Measurements from ENCODE around the gene IGF1. TPM values are rescaled to one million over a fixed set of nuclear protein-coding genes. Genes with fewer than 3 reads are reported as not detected.
"Not testable (repeated sequence)": the region's sequence is repeated elsewhere in the genome, so short reads cannot be mapped to it uniquely, and the experiment has no call there.

Gene IGF1
- total RNA-seq, 1 experiment from 2014 or later: 0.20 TPM

DNA sequence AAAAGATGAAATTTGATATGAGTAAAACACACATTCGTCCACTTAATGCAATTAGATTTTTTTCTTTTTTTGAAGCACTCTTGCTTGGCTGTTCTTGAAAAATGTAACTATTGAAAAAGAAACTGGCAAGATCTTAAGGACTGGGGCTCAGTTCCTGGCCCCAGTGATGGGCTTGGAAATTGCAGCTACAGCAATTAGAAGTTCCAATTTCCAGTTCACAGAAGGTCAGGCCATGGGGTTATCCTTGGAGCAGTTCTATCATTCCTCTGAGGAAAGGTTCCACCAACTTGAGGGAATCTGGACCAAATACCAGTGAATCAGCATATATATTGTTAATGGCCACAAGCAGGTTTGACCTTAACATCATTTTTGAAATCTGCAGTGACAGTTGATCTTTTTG lies 18.9 kb downstream of the IGF1 start:
- no peak overlapping the region for H3K4me3 ChIP-seq
- H3K4me1 ChIP-seq: no peaks in the 10 kb centered on the region
- H3K27me3 ChIP-seq: peaks cover 8% of the 10 kb centered on the region; the same call in 1 of the 2 replicates
- H3K27ac ChIP-seq: no peak overlapping the region
- DNase-seq: no peak
- H3K9me3 ChIP-seq (replicated peaks): no peaks in the 10 kb centered on the region
- H3K36me3 ChIP-seq: no peaks in the 10 kb centered on the region

GRCh38 chr12:102459314-102459713 lies 21.0 kb downstream of the IGF1 start:
- H3K4me1 ChIP-seq: no peaks in the 10 kb centered on the region
- no peak for DNase-seq
- no peaks in the 10 kb centered on the region for H3K36me3 ChIP-seq
- peaks cover 8% of the 10 kb centered on the region; the same call in 1 of the 2 replicates for H3K27me3 ChIP-seq
- H3K9me3 ChIP-seq (replicated peaks): no peaks in the 10 kb centered on the region
- H3K4me3 ChIP-seq: no peak overlapping the region
- H3K27ac ChIP-seq: no peak overlapping the region

GRCh38 chr12:102454808-102455760 lies 25.3 kb downstream of the IGF1 start:
- Histone ChIP-seq H3K9me3 (replicated peaks) (no peaks in the 10 kb centered on the region), H3K4me3 (no peak overlapping the region), H3K36me3 (no peaks in the 10 kb centered on the region), H3K4me1 (no peaks in the 10 kb centered on the region), H3K27ac (no peak overlapping the region), H3K27me3 (no peaks in the 10 kb centered on the region)
- no peak for DNase-seq

GRCh38 chr12:102454330-102454729 lies 26.0 kb downstream of the IGF1 start:
- Histone ChIP-seq H3K36me3 (no peaks in the 10 kb centered on the region), H3K9me3 (replicated peaks) (no peaks in the 10 kb centered on the region), H3K27me3 (no peaks in the 10 kb centered on the region), H3K4me3 (no peak overlapping the region), H3K4me1 (no peaks in the 10 kb centered on the region), H3K27ac (no peak overlapping the region)
- DNase-seq: no peak

DNA sequence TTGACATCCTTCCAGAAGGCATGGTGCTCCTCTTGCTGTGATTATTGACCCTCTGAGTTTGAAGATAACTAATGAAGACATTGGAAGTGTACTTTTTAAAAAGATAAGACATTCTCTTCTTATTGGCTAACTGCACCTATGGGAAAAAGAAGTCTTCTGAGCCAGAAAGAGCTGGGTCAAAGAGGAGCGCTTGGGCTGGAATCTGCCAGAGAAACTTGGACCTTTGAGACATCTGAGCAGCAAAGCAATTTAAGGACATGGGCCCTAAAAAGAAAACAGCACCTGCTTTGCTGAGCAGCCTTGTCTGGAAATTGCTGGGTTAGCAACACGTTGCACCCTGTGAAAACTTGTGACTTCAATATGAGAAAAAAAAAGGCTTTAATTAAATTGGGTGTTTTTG lies 27.8 kb downstream of the IGF1 start:
- Histone ChIP-seq H3K27ac (no peak overlapping the region), H3K4me1 (no peaks in the 10 kb centered on the region), H3K27me3 (no peaks in the 10 kb centered on the region), H3K9me3 (replicated peaks) (no peaks in the 10 kb centered on the region), H3K4me3 (no peak overlapping the region), H3K36me3 (no peaks in the 10 kb centered on the region)
- no peak for DNase-seq

- not testable (repeated sequence) for H3K27ac ChIP-seq; H3K9me3 ChIP-seq (replicated peaks); H3K4me1 ChIP-seq; H3K4me3 ChIP-seq; H3K36me3 ChIP-seq; DNase-seq; H3K27me3 ChIP-seq
These were observed 31.3 kb downstream of the IGF1 start for GRCh38 chr12:102449018-102449417.

- H3K9me3 ChIP-seq (replicated peaks); H3K27me3 ChIP-seq; H3K27ac ChIP-seq; H3K4me1 ChIP-seq; H3K36me3 ChIP-seq; H3K4me3 ChIP-seq; DNase-seq: not testable (repeated sequence)
These were observed 32.9 kb downstream of the IGF1 start for GRCh38 chr12:102447426-102447825.

- H3K9me3 ChIP-seq (replicated peaks): no peaks in the 10 kb centered on the region
- no peaks in the 10 kb centered on the region for H3K27me3 ChIP-seq
- no peaks in the 10 kb centered on the region for H3K4me1 ChIP-seq
- no peak for DNase-seq
- no peak overlapping the region for H3K27ac ChIP-seq
- no peaks in the 10 kb centered on the region for H3K36me3 ChIP-seq
- H3K4me3 ChIP-seq: no peak overlapping the region
These were observed 35.7 kb downstream of the IGF1 start for GRCh38 chr12:102444707-102445106.

DNA sequence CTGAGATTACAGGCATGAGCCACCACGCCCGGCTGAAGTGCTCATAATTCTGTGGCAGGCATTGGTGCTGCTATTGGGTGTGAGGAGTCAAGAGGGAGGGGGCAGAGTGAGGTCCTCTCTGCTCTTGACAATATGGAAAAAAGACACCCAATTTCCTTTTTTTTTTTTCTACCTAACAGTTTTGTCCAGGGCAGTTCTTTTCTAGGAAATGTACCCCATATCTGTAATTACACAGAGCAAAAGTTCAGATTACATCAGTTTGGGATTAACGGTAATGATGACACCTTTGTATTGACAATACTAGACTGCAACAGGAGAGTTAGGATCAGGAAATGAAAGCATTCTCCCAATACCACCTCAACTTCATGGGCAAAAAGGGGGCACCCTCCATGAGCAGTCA lies 36.3 kb downstream of the IGF1 start:
- H3K36me3 ChIP-seq: no peaks in the 10 kb centered on the region
- no peak for DNase-seq
- H3K27ac ChIP-seq: no peak overlapping the region
- no peak overlapping the region for H3K4me3 ChIP-seq
- no peaks in the 10 kb centered on the region for H3K9me3 ChIP-seq (replicated peaks)
- no peaks in the 10 kb centered on the region for H3K27me3 ChIP-seq
- no peaks in the 10 kb centered on the region for H3K4me1 ChIP-seq

- H3K4me1 ChIP-seq: no peaks in the 10 kb centered on the region
- H3K27me3 ChIP-seq: no peaks in the 10 kb centered on the region
- no peaks in the 10 kb centered on the region for H3K9me3 ChIP-seq (replicated peaks)
- no peak overlapping the region for H3K27ac ChIP-seq
- H3K36me3 ChIP-seq: no peaks in the 10 kb centered on the region
- H3K4me3 ChIP-seq: no peak overlapping the region
- DNase-seq: no peak
These were observed 39.2 kb downstream of the IGF1 start for GRCh38 chr12:102441077-102441596.

GRCh38 chr12:102439426-102440405 lies 40.6 kb downstream of the IGF1 start:
- H3K4me1 ChIP-seq: no peaks in the 10 kb centered on the region
- H3K9me3 ChIP-seq (replicated peaks): no peaks in the 10 kb centered on the region
- H3K36me3 ChIP-seq: no peaks in the 10 kb centered on the region
- no peaks in the 10 kb centered on the region for H3K27me3 ChIP-seq
- H3K4me3 ChIP-seq: no peak overlapping the region
- no peak for DNase-seq
- H3K27ac ChIP-seq: no peak overlapping the region

DNA sequence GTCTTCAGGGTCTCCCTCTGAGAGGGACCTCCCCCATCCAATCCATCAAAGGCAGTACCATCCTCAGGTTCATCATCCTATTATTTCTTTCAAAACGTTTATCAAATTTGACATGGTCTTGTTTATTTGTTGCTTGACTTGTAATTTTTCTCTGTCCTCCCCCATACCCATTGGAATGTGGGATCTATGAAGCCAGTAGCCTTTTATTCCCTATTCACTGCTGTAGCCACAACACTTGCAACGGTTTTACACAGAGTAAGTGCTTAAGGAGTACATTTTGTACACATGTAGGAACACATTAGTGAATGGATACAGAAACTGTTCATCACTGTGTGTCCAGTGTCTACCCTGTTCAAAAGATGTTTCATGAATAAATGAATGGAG lies 41.5 kb downstream of the IGF1 start:
- Histone ChIP-seq H3K4me1 (no peaks in the 10 kb centered on the region), H3K36me3 (no peaks in the 10 kb centered on the region), H3K4me3 (no peak overlapping the region), H3K27ac (no peak overlapping the region), H3K27me3 (no peaks in the 10 kb centered on the region), H3K9me3 (replicated peaks) (no peaks in the 10 kb centered on the region)
- DNase-seq: no peak

- no peak overlapping the region for H3K27ac ChIP-seq
- DNase-seq: no peak
These were observed 42.1 kb downstream of the IGF1 start for GRCh38 chr12:102438047-102438826.

DNA sequence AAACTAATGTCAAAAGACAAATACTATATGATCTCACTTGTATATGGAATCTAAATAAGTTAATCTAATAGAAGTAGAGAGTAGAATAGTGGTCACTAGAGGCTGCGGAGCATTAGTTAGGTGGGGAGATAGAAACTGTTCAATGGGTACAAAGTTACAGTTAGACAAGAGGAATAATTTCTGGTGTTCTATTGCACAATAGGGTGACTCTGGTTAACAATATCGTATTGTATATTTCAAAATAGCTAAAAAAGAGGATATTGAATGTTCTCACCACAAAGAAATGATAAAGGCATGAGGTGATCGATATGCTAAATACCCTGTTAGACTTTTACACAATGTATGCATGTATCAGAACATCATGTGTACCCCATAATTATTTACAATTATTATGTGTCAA lies 42.9 kb downstream of the IGF1 start:
- H3K4me3 ChIP-seq: no peak overlapping the region
- no peaks in the 10 kb centered on the region for H3K4me1 ChIP-seq
- no peak for DNase-seq

More at GRCh38 chr12:102438047-102438826, 42.1 kb downstream of the IGF1 start:
- no peaks in the 10 kb centered on the region for H3K9me3 ChIP-seq (replicated peaks)
- H3K36me3 ChIP-seq: no peaks in the 10 kb centered on the region
- no peaks in the 10 kb centered on the region for H3K27me3 ChIP-seq
- no peak overlapping the region for H3K4me3 ChIP-seq
- H3K4me1 ChIP-seq: no peaks in the 10 kb centered on the region

More for the DNA sequence above, 42.9 kb downstream of the IGF1 start:
- H3K27ac ChIP-seq: no peak overlapping the region
- H3K36me3 ChIP-seq: no peaks in the 10 kb centered on the region
- H3K9me3 ChIP-seq (replicated peaks): no peaks in the 10 kb centered on the region
- no peaks in the 10 kb centered on the region for H3K27me3 ChIP-seq

Measured in SJCRH30 (cell line).